GM23338 (cell line): ENCODE data around the gene SH2D3C. TPM values are rescaled to one million over a fixed set of nuclear protein-coding genes. Genes with fewer than 3 reads are reported as not detected.
A peak's percentile ranks its signal among the peaks of the same experiment; 100 is the strongest.

ENCODE experiments used
- ATAC-seq: fragments of 200-7000 bp; cut with Tn5 transposase; 3 replicates; pipeline ENCODE4 v1.9.1; 2020
- DNase-seq: peaks from one replicate; pipeline ENCODE4 v3.0.0-alpha.2; 2015; ENCODE audit warnings: low spot score
- H2AFZ ChIP-seq: fragments of 200-600 bp; sonication (generic); 2 replicates; pipeline ENCODE4 v1.8.0; 2016; ENCODE audit warnings: antibody characterized with exemption, mild to moderate bottlenecking, moderate library complexity
- H3F3A ChIP-seq: fragments of 200-600 bp; sonication (generic); replicated peaks from 2 replicates; pipeline ENCODE4 v1.8.0; 2017; ENCODE audit warnings: antibody characterized with exemption, mixed run types, low read depth
- H3K27ac ChIP-seq: fragments of 200-600 bp; sonication (generic); 2 replicates; pipeline ENCODE4 v1.6.1; 2016; ENCODE audit warnings: low read depth
- H3K27me3 ChIP-seq: fragments of 200-600 bp; sonication (generic); 2 replicates; pipeline ENCODE4 v1.8.0; 2016; ENCODE audit warnings: mild to moderate bottlenecking, mixed run types, moderate library complexity; ENCODE audit not compliant: insufficient read depth
- H3K36me3 ChIP-seq: fragments of 200-600 bp; sonication (generic); 2 replicates; pipeline ENCODE4 v1.8.0; 2016; ENCODE audit warnings: mild to moderate bottlenecking; ENCODE audit not compliant: insufficient read depth
- H3K4me1 ChIP-seq: fragments of 200-600 bp; sonication (generic); 2 replicates; pipeline ENCODE4 v1.8.0; 2016; ENCODE audit warnings: mild to moderate bottlenecking, moderate library complexity; ENCODE audit not compliant: insufficient read depth
- H3K4me2 ChIP-seq: fragments of 200-600 bp; sonication (generic); 2 replicates; pipeline ENCODE4 v1.7.1; 2017; ENCODE audit warnings: mixed run types
- H3K4me3 ChIP-seq: fragments of 200-600 bp; sonication (generic); 2 replicates; pipeline ENCODE4 v1.6.1; 2016; ENCODE audit warnings: mixed run types
- H3K79me2 ChIP-seq: fragments of 200-600 bp; sonication (generic); replicated peaks from 2 replicates; pipeline ENCODE4 v1.8.0; 2017; ENCODE audit warnings: mild to moderate bottlenecking; ENCODE audit not compliant: insufficient read depth
- H3K9me2 ChIP-seq: fragments of 200-600 bp; sonication (generic); 2 replicates; pipeline ENCODE4 v1.8.0; 2017; ENCODE audit not compliant: insufficient read depth
- H4K20me1 ChIP-seq: fragments of 200-600 bp; sonication (generic); replicated peaks from 2 replicates; pipeline ENCODE4 v1.8.0; 2017; ENCODE audit warnings: mild to moderate bottlenecking; ENCODE audit not compliant: insufficient read depth
- H3K27ac Mint-ChIP-seq: 2 replicates; pipeline ENCODE4 v1.8.0; 2020; ENCODE audit warnings: inconsistent platforms, mild to moderate bottlenecking, moderate library complexity, mixed read lengths
- H3K27me3 Mint-ChIP-seq: 3 replicates; pipeline ENCODE4 v1.8.0; 2022; ENCODE audit warnings: low read depth, mild to moderate bottlenecking, moderate library complexity, mixed read lengths, inconsistent platforms; ENCODE audit not compliant: insufficient read depth, poor library complexity
- H3K36me3 Mint-ChIP-seq: 3 replicates; pipeline ENCODE4 v1.8.0; 2021; ENCODE audit warnings: low read depth, mild to moderate bottlenecking, inconsistent platforms, moderate library complexity, mixed read lengths
- H3K4me1 Mint-ChIP-seq: 3 replicates; pipeline ENCODE4 v1.8.0; 2020; ENCODE audit warnings: mild to moderate bottlenecking, inconsistent platforms, mixed read lengths
- H3K4me3 Mint-ChIP-seq: 3 replicates; pipeline ENCODE4 v1.8.0; 2021; ENCODE audit warnings: moderate library complexity, mild to moderate bottlenecking, inconsistent platforms, mixed read lengths
- H3K9me3 Mint-ChIP-seq: 3 replicates; pipeline ENCODE4 v1.8.0; 2020; ENCODE audit warnings: moderate library complexity, mild to moderate bottlenecking, inconsistent platforms, mixed read lengths
- EZH2phosphoT487 ChIP-seq: fragments of 200-600 bp; sonication (generic); IDR thresholded peaks from one replicate; pipeline ENCODE4 v1.8.1; 2018; ENCODE audit warnings: antibody characterized with exemption; ENCODE audit not compliant: unreplicated experiment
- NANOG ChIP-seq: IDR thresholded peaks from 2 replicates; pipeline ENCODE4 v1.6.1; 2016; ENCODE audit warnings: antibody characterized with exemption, borderline replicate concordance
- POLR2AphosphoS5 ChIP-seq: IDR thresholded peaks from 2 replicates; pipeline ENCODE4 v1.6.1; 2016; ENCODE audit warnings: antibody characterized with exemption, low read depth
- REST ChIP-seq: IDR thresholded peaks from one replicate; pipeline ENCODE4 v1.6.1; 2018; ENCODE audit warnings: antibody characterized with exemption; ENCODE audit not compliant: unreplicated experiment
- STAT1 ChIP-seq: IDR thresholded peaks from one replicate; pipeline ENCODE4 v1.6.1; 2016; ENCODE audit warnings: antibody characterized with exemption; ENCODE audit not compliant: unreplicated experiment
- ZNF114 ChIP-seq: fragments of 250-450 bp; sonication (Bioruptor Pico); IDR thresholded peaks from 2 replicates; pipeline ENCODE4 v1.5.0; 2020; ENCODE audit warnings: mild to moderate bottlenecking, moderate library complexity
- ZNF462 ChIP-seq: fragments of 250-450 bp; sonication (Bioruptor Pico); IDR thresholded peaks from 2 replicates; pipeline ENCODE4 v1.5.0; 2020; ENCODE audit warnings: mild to moderate bottlenecking, moderate library complexity
- long read RNA-seq: library from polyadenylated mRNA; unstranded; transcript quantifications from one replicate; pipeline ENCODE4 v2.0.0, GENCODE V29; 2020; ENCODE audit not compliant: unreplicated experiment
- polyA plus RNA-seq: library from polyadenylated mRNA; unstranded; fragments of >200 nt; fragmentation: Nextera tagmentation; extraction: Ambion mirVana; gene quantifications from 2 replicates; pipeline ENCODE4 v1.2.1, GENCODE V29; 2016
- total RNA-seq: library from RNA; depleted of rRNA; stranded (reverse); fragments of >200 nt; shearing (Covaris generic); gene quantifications from 2 replicates; pipeline ENCODE4 v1.2.3, GENCODE V29; 2014; rRNA removed

Gene SH2D3C
- total RNA-seq (4.5 and 7.3 TPM in 2 replicates), polyA plus RNA-seq (4.2 and 4.4 TPM in 2 replicates)
- long read RNA-seq, partial matches to known transcripts, result 1 of 3 reads
- long read RNA-seq, other reads (novel, unspliced or antisense), result 2 of 3 reads

GRCh38 chr9:127778280-127779135, at the start of gene SH2D3C:
TSS of gene SH2D3C (minus strand) at chr9:127778666. CDS start at chr9:127778627, 39 bp downstream.
- H3K27me3 ChIP-seq, result no peaks in the 10 kb centered on the region
- H3K4me1 ChIP-seq, result peaks cover 5% of the 10 kb centered on the region; the same call in 1 of the 2 replicates
- no peak within 1 kb of the TSS for H2AFZ ChIP-seq
- H3K79me2 ChIP-seq, result no peaks in the 10 kb centered on the region
- Mint-ChIP-seq H3K27ac (no peak within 1 kb of the TSS), H3K27me3 (peaks cover 10% of the 10 kb centered on the region), H3K4me3 (no peak within 1 kb of the TSS; the same call in 2 of the 3 replicates), H3K4me1 (peaks cover 23% of the 10 kb centered on the region), H3K36me3 (no peaks in the 10 kb centered on the region; the same call in 2 of the 3 replicates), H3K9me3 (peaks cover 2% of the 10 kb centered on the region; the same call in 1 of the 3 replicates)
- H3F3A ChIP-seq, result peaks cover 9% of the 10 kb centered on the region; the same call in 1 of the 2 replicates
- H4K20me1 ChIP-seq, result no peaks in the 10 kb centered on the region
- no peak within 1 kb of the TSS for H3K4me3 ChIP-seq
- ATAC-seq (peak; percentile 10; the same call in 2 of the 3 replicates), DNase-seq (no peak)
- H3K36me3 ChIP-seq, result no peaks in the 10 kb centered on the region
- no peaks in the 10 kb centered on the region for H3K9me2 ChIP-seq
- TF ChIP-seq NANOG, result no peak
- TF ChIP-seq EZH2phosphoT487, result no peak
- TF ChIP-seq REST, result no peak
- no peak for TF ChIP-seq STAT1
- no peak for TF ChIP-seq ZNF462 (CRISPR knock-in tag)
- no peak for TF ChIP-seq ZNF114
- no peak for TF ChIP-seq POLR2AphosphoS5
- no peak within 1 kb of the TSS for H3K27ac ChIP-seq
- no peak within 1 kb of the TSS; the same call in 1 of the 2 replicates for H3K4me2 ChIP-seq
